H1 (cell line): ENCODE results near the gene CTNNA3. TPM values are rescaled to one million over a fixed set of nuclear protein-coding genes. Genes with fewer than 3 reads are reported as not detected.

Experiments
- CTCF ChIA-PET: fragments of 300-600 bp; sonication (Branson Sonifier 250); formaldehyde crosslinking; loops from one replicate; lab custom pipeline; 2021; ENCODE audit not compliant: partially characterized antibody; lab: Charles Lee
- POLR2A ChIA-PET: fragments of 300-600 bp; sonication (Branson Sonifier 250); formaldehyde crosslinking; loops from one replicate; lab custom pipeline; 2021; ENCODE audit warnings: inconsistent platforms; ENCODE audit not compliant: partially characterized antibody; lab: Charles Lee
- DNase-seq, 2 experiments: peaks; one replicate each; pipeline versions ENCODE4 v3.0.0 to v3.0.0-alpha.2; 2010 to 2022; ENCODE audit warnings: low spot score in 2 of 2, low read depth in 1 of 2, mixed read lengths in 1 of 2
- FAIRE-seq: peaks from 2 replicates; lab custom pipeline; 2011; peaks lifted over from hg19 to GRCh38; lab: Jason Lieb, UNC
- H2AFZ ChIP-seq: 2 replicates; pipeline ENCODE4 v1.8.1; 2012; ENCODE audit warnings: low read length, inconsistent platforms
- H2AK5ac ChIP-seq: 2 replicates; pipeline ENCODE4 v1.6.1; 2013; ENCODE audit warnings: low read depth, low read length
- H2BK120ac ChIP-seq: replicated peaks from 2 replicates; pipeline ENCODE3; 2013; ENCODE audit warnings: low read depth, low read length, inconsistent platforms
- H2BK12ac ChIP-seq: 2 replicates; pipeline ENCODE4 v1.6.1; 2013; ENCODE audit warnings: low read depth, low read length
- H2BK15ac ChIP-seq: 2 replicates; pipeline ENCODE4 v1.6.1; 2013; ENCODE audit warnings: low read length
- H2BK20ac ChIP-seq: 2 replicates; pipeline ENCODE4 v1.6.1; 2013; ENCODE audit warnings: low read length
- H2BK5ac ChIP-seq: 2 replicates; pipeline ENCODE4 v1.6.1; 2013; ENCODE audit warnings: low read depth, low read length
- H3K14ac ChIP-seq: 2 replicates; pipeline ENCODE4 v1.6.1; 2013; ENCODE audit warnings: inconsistent platforms; ENCODE audit not compliant: insufficient read length
- H3K18ac ChIP-seq: 2 replicates; pipeline ENCODE4 v1.6.1; 2013; ENCODE audit warnings: low read length; ENCODE audit errors: extremely low read depth
- H3K23ac ChIP-seq: 2 replicates; pipeline ENCODE4 v1.6.1; 2013; ENCODE audit warnings: inconsistent platforms; ENCODE audit not compliant: insufficient read length
- H3K23me2 ChIP-seq: 2 replicates; pipeline ENCODE4 v1.6.1; 2013; ENCODE audit warnings: low read depth, low read length
- H3K27ac ChIP-seq: 2 replicates; pipeline ENCODE4 v1.6.1; 2011; ENCODE audit warnings: low read depth, low read length, inconsistent platforms
- H3K27me3 ChIP-seq, 4 experiments: replicated peaks in 1 of 4; 1 replicate in 1 of 4; 2 replicates in 3 of 4; pipeline versions ENCODE4 v1.6.1 to v1.8.1; 2011 to 2013; ENCODE audit warnings: low read length in 3 of 4, mild to moderate bottlenecking in 3 of 4, inconsistent platforms in 2 of 4, mixed read lengths in 2 of 4, moderate library complexity in 1 of 4; ENCODE audit not compliant: control insufficient read depth in 3 of 4, insufficient read depth in 3 of 4; ENCODE audit errors: extremely low read depth in 1 of 4
- H3K36me3 ChIP-seq, 4 experiments: 2 replicates each; pipeline versions ENCODE4 v1.6.1 to v1.8.1; 2011 to 2013; ENCODE audit warnings: mild to moderate bottlenecking in 4 of 4, low read length in 3 of 4, moderate library complexity in 2 of 4, control low read depth in 1 of 4, inconsistent platforms in 1 of 4; ENCODE audit not compliant: insufficient read depth in 4 of 4, control insufficient read depth in 2 of 4
- H3K4ac ChIP-seq: replicated peaks from 2 replicates; pipeline ENCODE3; 2013; ENCODE audit warnings: low read length, low read depth, mixed read lengths, inconsistent platforms; ENCODE audit not compliant: insufficient read length
- H3K4me1 ChIP-seq, 4 experiments: replicated peaks in 1 of 4; 1 replicate in 1 of 4; 2 replicates in 3 of 4; pipeline versions ENCODE4 v1.6.1 to v1.8.1; 2011 to 2013; ENCODE audit warnings: low read length in 3 of 4, inconsistent platforms in 2 of 4, mixed read lengths in 1 of 4; ENCODE audit not compliant: insufficient read depth in 4 of 4, control insufficient read depth in 3 of 4
- H3K4me2 ChIP-seq, 2 experiments: 2 replicates each; pipeline versions ENCODE4 v1.6.1 to v1.8.1; 2011 to 2013; ENCODE audit warnings: low read depth in 2 of 2, low read length in 2 of 2, control low read depth in 1 of 2, inconsistent platforms in 1 of 2, mild to moderate bottlenecking in 1 of 2; ENCODE audit not compliant: insufficient read depth in 1 of 2
- H3K4me3 ChIP-seq, 4 experiments: fragments of 200-600, 300-600 bp in 1 of 4; sonication (generic), shearing (Covaris generic), sonication (Bioruptor Twin) in 1 of 4; 2 replicates each; pipeline versions ENCODE4 v1.5.1 to v1.8.1; 2011 to 2016; ENCODE audit warnings: low read length in 4 of 4, low read depth in 3 of 4, control low read depth in 2 of 4, inconsistent platforms in 2 of 4, mild to moderate bottlenecking in 2 of 4, mixed read lengths in 1 of 4, moderate library complexity in 1 of 4; ENCODE audit not compliant: insufficient read depth in 2 of 4; ENCODE audit errors: extremely low read depth in 1 of 4
- H3K56ac ChIP-seq: replicated peaks from 2 replicates; pipeline ENCODE3; 2013; ENCODE audit warnings: low read depth, mild to moderate bottlenecking, mixed read lengths, low read length, inconsistent platforms; ENCODE audit not compliant: insufficient read length
- H3K79me1 ChIP-seq: 2 replicates; pipeline ENCODE4 v1.6.1; 2013; ENCODE audit warnings: low read depth, low read length, control low read depth
- H3K79me2 ChIP-seq, 2 experiments: 2 replicates each; pipeline versions ENCODE4 v1.6.1 to v1.8.1; 2012 to 2013; ENCODE audit warnings: low read length in 2 of 2, mild to moderate bottlenecking in 2 of 2, inconsistent platforms in 1 of 2; ENCODE audit not compliant: insufficient read depth in 2 of 2, control insufficient read depth in 1 of 2
- H3K9ac ChIP-seq, 4 experiments: replicated peaks in 1 of 4; 1 replicate in 1 of 4; 2 replicates in 3 of 4; pipeline versions ENCODE4 v1.6.1 to v1.8.1; 2011 to 2013; ENCODE audit warnings: low read depth in 3 of 4, low read length in 3 of 4, control low read depth in 2 of 4, mild to moderate bottlenecking in 2 of 4, moderate library complexity in 2 of 4, inconsistent platforms in 1 of 4; ENCODE audit errors: extremely low read depth in 1 of 4
- H3K9me3 ChIP-seq, 2 experiments: 2 replicates each; pipeline versions ENCODE4 v1.6.1 to v1.8.1; 2012 to 2013; ENCODE audit warnings: mild to moderate bottlenecking in 2 of 2, moderate library complexity in 2 of 2, control low read depth in 1 of 2, inconsistent platforms in 1 of 2, low read depth in 1 of 2, low read length in 1 of 2, mixed read lengths in 1 of 2; ENCODE audit not compliant: insufficient read depth in 2 of 2
- H4K20me1 ChIP-seq, 2 experiments: replicated peaks in 1 of 2; 2 replicates each; pipeline versions ENCODE3 to v1.8.1; 2011 to 2013; ENCODE audit warnings: inconsistent platforms in 2 of 2, low read length in 2 of 2, mild to moderate bottlenecking in 1 of 2; ENCODE audit not compliant: insufficient read depth in 2 of 2, control insufficient read depth in 1 of 2
- H4K5ac ChIP-seq: 2 replicates; pipeline ENCODE4 v1.6.1; 2013; ENCODE audit warnings: low read length, low read depth, mixed read lengths, inconsistent platforms; ENCODE audit not compliant: insufficient read length
- H4K8ac ChIP-seq: 2 replicates; pipeline ENCODE4 v1.8.0; 2013; ENCODE audit warnings: mild to moderate bottlenecking, moderate library complexity, low read length, inconsistent platforms; ENCODE audit not compliant: insufficient read depth; ENCODE audit errors: extremely low read depth
- H4K91ac ChIP-seq: replicated peaks from 2 replicates; pipeline ENCODE3; 2013; ENCODE audit warnings: low read length, mixed read lengths, inconsistent platforms; ENCODE audit not compliant: insufficient read length
- ATF3 ChIP-seq: IDR thresholded peaks from 2 replicates; pipeline ENCODE4 v1.6.1; 2011; ENCODE audit warnings: low read depth, mild to moderate bottlenecking, low read length; ENCODE audit not compliant: insufficient read depth
- GTF2F1 ChIP-seq: IDR thresholded peaks from 2 replicates; pipeline ENCODE4 v1.6.1; 2012; ENCODE audit warnings: low read depth, low read length, improper control_type of control experiment, borderline replicate concordance
- HDAC2 ChIP-seq, 2 experiments: fragments of 300-600 bp in 1 of 2; sonication (generic) in 1 of 2; IDR thresholded peaks; 2 replicates each; pipeline ENCODE4 v1.6.1; 2011 to 2012; ENCODE audit warnings: low read depth in 2 of 2, low read length in 2 of 2, mild to moderate bottlenecking in 2 of 2, moderate library complexity in 2 of 2, borderline replicate concordance in 1 of 2, inconsistent platforms in 1 of 2
- HDAC6 ChIP-seq: IDR thresholded peaks from one replicate; pipeline ENCODE4 v1.7.1; 2012; ENCODE audit warnings: low read depth, mild to moderate bottlenecking, inconsistent platforms, low read length, moderate library complexity
- KDM1A ChIP-seq: fragments of 200-600, 300-600 bp; sonication (generic); IDR thresholded peaks from 2 replicates; pipeline ENCODE4 v1.7.1; 2016; ENCODE audit warnings: mild to moderate bottlenecking, low read length, borderline replicate concordance
- POLR2A ChIP-seq, 2 experiments: IDR thresholded peaks; 1 replicate in 1 of 2; 2 replicates in 1 of 2; pipeline ENCODE4 v1.6.1; 2011; ENCODE audit warnings: low read depth in 2 of 2, low read length in 2 of 2, mild to moderate bottlenecking in 2 of 2; ENCODE audit errors: control extremely low read depth in 1 of 2
- POLR2AphosphoS5 ChIP-seq: IDR thresholded peaks from 2 replicates; pipeline ENCODE4 v1.6.1; 2011; ENCODE audit warnings: low read depth, low read length
- YY1 ChIP-seq: IDR thresholded peaks from 2 replicates; pipeline ENCODE4 v1.6.1; 2011; ENCODE audit warnings: low read depth, mild to moderate bottlenecking, low read length
- WGBS, 2 experiments: shearing (Covaris generic) in 1 of 2; methylation state at CpG; one replicate each; pipeline versions ENCODE4 v1.1.6 to v1.1.7; 2013 to 2015; ENCODE audit warnings: low lambda C conversion rate in 2 of 2, mixed read lengths in 2 of 2, inconsistent platforms in 1 of 2, low coverage in 1 of 2, missing lambda C conversion rate in 1 of 2; ENCODE audit not compliant: insufficient replicate concordance in 2 of 2, insufficient coverage in 1 of 2, insufficient read length in 1 of 2; ENCODE audit errors: extremely low coverage in 1 of 2, missing lambda C conversion rate in 1 of 2; 5-methylcytosine and 5-hydroxymethylcytosine counted together
- polyA plus RNA-seq, 7 experiments: library from polyadenylated mRNA; depleted of rRNA in 3 of 7; stranded (reverse) in 5 of 7; unstranded in 2 of 7; fragments of >200 nt in 5 of 7; fragments of 200-250 nt in 2 of 7; gene quantifications; 1 replicate in 5 of 7; 2 replicates in 1 of 7; 4 replicates in 1 of 7; pipeline versions ENCODE4 v1.2.1 to v1.2.3, GENCODE V29; 2011 to 2013; ENCODE audit warnings: missing spikeins in 2 of 7, mixed read lengths in 2 of 7
- total RNA-seq: library from RNA; stranded (reverse); fragmentation: NEBNext Ultra II Directional; extraction: Animal tissue kit (Norgen Biotek cat#: 25700); gene quantifications from 2 replicates; pipeline ENCODE4 v1.2.1, GENCODE V29; 2021

Gene CTNNA3
- total and polyA plus RNA-seq, 2 of the 8 experiments (the other 6 are each of a cell fraction or from before 2014, with no cell fraction given), result 1.3 to 1.5 TPM

GRCh38 chr10:66463611-66464010 lies 1232.4 kb downstream of the CTNNA3 start:
- no peak for FAIRE-seq
- POLR2A ChIA-PET, result no interaction called here
- H3K4me2 ChIP-seq, result no peak overlapping the region

More at GRCh38 chr10:66463611-66464010, 1232.4 kb downstream of the CTNNA3 start:
- Histone ChIP-seq H2AFZ (no peak overlapping the region), H3K23ac (no peak overlapping the region), H4K5ac (no peak overlapping the region), H4K91ac (no peak overlapping the region), H3K36me3 (no peaks in the 10 kb centered on the region), H4K8ac (no peak overlapping the region), H2BK120ac (no peak overlapping the region), H2BK5ac (no peak overlapping the region), H3K4me1 (no peaks in the 10 kb centered on the region), H3K14ac (no peak overlapping the region), H3K79me2 (no peaks in the 10 kb centered on the region), H2BK12ac (no peak overlapping the region), H3K27me3 (no peaks in the 10 kb centered on the region), H2AK5ac (no peak overlapping the region), H3K79me1 (no peaks in the 10 kb centered on the region), H3K9ac (no peak overlapping the region), H3K23me2 (peaks cover 2% of the 10 kb centered on the region; the same call in 1 of the 2 replicates), H3K18ac (no peak overlapping the region), H2BK15ac (no peak overlapping the region), H3K4ac (no peak overlapping the region), H3K4me3 (no peak overlapping the region), H2BK20ac (no peak overlapping the region), H3K56ac (no peak overlapping the region), H3K27ac (no peak overlapping the region), H4K20me1 (no peaks in the 10 kb centered on the region), H3K9me3 (no peaks in the 10 kb centered on the region)
- no peak for TF ChIP-seq KDM1A
- no peak for TF ChIP-seq HDAC6
- TF ChIP-seq HDAC2 (IDR thresholded peaks at IDR 0.05; ENCODE audit: borderline replicate concordance in 1 of 2, low read depth in 2 of 2, low read length in 2 of 2), result no peak
- no peak for TF ChIP-seq YY1
- no peak for TF ChIP-seq ATF3
- no peak for TF ChIP-seq GTF2F1
- no peak for TF ChIP-seq POLR2AphosphoS5
- TF ChIP-seq POLR2A (IDR thresholded peaks at IDR 0.05; ENCODE audit: control extremely low read depth in 1 of 2, low read depth in 2 of 2, low read length in 2 of 2), result no peak
- 90% methylated on average over 3 of the region's 3 CpGs; no CpG with 5 or more reads in 1 of the 2 experiments for WGBS, 2 experiments
- CTCF ChIA-PET, result no interaction called here
- no peak for DNase-seq
